Lung (tissue), 12 donors: ENCODE results near the gene IL9. TPM values are rescaled to one million over a fixed set of nuclear protein-coding genes. Genes with fewer than 3 reads are reported as not detected.
A peak's percentile ranks its signal among the peaks of the same experiment; 100 is the strongest.

Experiments used
- ATAC-seq: fragments of 200-7000 bp; cut with Tn5 transposase; one replicate; pipeline ENCODE4 v1.9.1; 2020; ENCODE audit warnings: moderate number of reproducible peaks; ENCODE audit not compliant: insufficient read depth, low FRiP score
- DNase-seq, 3 donors: peaks; one replicate each; pipeline ENCODE4 v3.0.0-alpha.2; 2013 to 2017
- H3K27ac ChIP-seq, 2 donors: one replicate each; pipeline ENCODE4 v1.5.1; 2013; ENCODE audit warnings: mild to moderate bottlenecking in 2 of 2, moderate library complexity in 2 of 2, control low read depth in 1 of 2, inconsistent platforms in 1 of 2, low read depth in 1 of 2, low read length in 1 of 2
- H3K27me3 ChIP-seq, 3 donors: one replicate each; pipeline ENCODE4 v1.5.1; 2013; ENCODE audit warnings: low read length in 2 of 3; ENCODE audit not compliant: control insufficient read depth in 3 of 3, insufficient read depth in 3 of 3
- H3K36me3 ChIP-seq, 4 donors: one replicate each; pipeline ENCODE4 v1.5.1; 2013; ENCODE audit warnings: low read length in 4 of 4, mild to moderate bottlenecking in 1 of 4, moderate library complexity in 1 of 4; ENCODE audit not compliant: control insufficient read depth in 4 of 4, insufficient read depth in 4 of 4
- H3K4me1 ChIP-seq, 5 donors: one replicate each; pipeline ENCODE4 v1.5.1; 2013; ENCODE audit warnings: low read length in 5 of 5, mild to moderate bottlenecking in 2 of 5, moderate library complexity in 1 of 5; ENCODE audit not compliant: control insufficient read depth in 5 of 5, insufficient read depth in 5 of 5
- H3K4me3 ChIP-seq: one replicate; pipeline ENCODE4 v1.5.1; 2013; ENCODE audit warnings: mild to moderate bottlenecking, control low read depth, moderate library complexity
- H3K9ac ChIP-seq, 2 donors: one replicate each; pipeline ENCODE4 v1.5.1; 2013; ENCODE audit warnings: low read length in 2 of 2, control low read depth in 1 of 2; ENCODE audit not compliant: insufficient read depth in 1 of 2
- H3K9me3 ChIP-seq, 4 donors: one replicate each; pipeline ENCODE4 v1.5.1; 2013; ENCODE audit warnings: low read length in 3 of 4, mild to moderate bottlenecking in 1 of 4, moderate library complexity in 1 of 4; ENCODE audit not compliant: control insufficient read depth in 4 of 4, insufficient read depth in 3 of 4
- WGBS, 2 donors: extraction: QIAGEN DNeasy Blood & Tissue Kit; methylation state at CpG; one replicate each; pipeline ENCODE4 v1.1.7; 2013; 5-methylcytosine and 5-hydroxymethylcytosine counted together
- polyA plus RNA-seq, 2 donors: library from polyadenylated mRNA; stranded (reverse); fragments of 200-250 nt; gene quantifications; one replicate each; pipeline ENCODE4 v1.2.1, GENCODE V29; 2013
- total RNA-seq, 2 donors: library from RNA; depleted of rRNA in 1 of 2; stranded (reverse); fragments of >200 nt in 1 of 2; gene quantifications; one replicate each; pipeline ENCODE4 v1.2.1, GENCODE V29; 2014 to 2021
- TF ChIP-seq, protein P1 (sequence below): IDR thresholded peaks from 2 replicates; pipeline ENCODE4 v1.5.1; 2012; ENCODE audit warnings: mild to moderate bottlenecking; ENCODE audit errors: control extremely low read depth, extremely low read depth
- donor health status: control.
- donor health status: control.
- donor health status: Bipolar disorder and iron deficiency.
- donor health status: healthy.
- donor health status: DM: yes; HTN: yes; CAD: no.

IL9 gene
- total and polyA plus RNA-seq, 4 donors: not detected

DNA sequence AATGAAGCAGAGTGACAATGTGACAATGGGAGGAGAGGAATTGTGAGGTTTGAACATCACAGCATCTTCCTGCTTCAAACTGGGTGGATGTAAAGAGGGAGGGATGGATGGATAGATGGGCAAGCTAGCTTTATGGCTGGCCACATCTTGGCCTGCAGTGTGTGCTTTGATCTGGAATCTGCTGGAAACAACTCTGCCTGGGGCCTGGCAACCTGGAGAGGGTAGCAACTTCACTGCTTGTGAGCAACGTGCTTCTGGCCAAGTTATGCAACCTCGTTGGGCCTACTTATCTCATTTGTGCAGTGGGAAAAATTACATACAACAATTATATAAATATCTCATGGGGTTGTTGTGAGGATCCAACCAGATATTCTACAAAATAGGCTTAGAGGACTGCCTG, 5.3 kb downstream of the IL9 start:
- H3K9me3 ChIP-seq: no peaks in the 10 kb centered on the region
- WGBS, 2 donors: 36 to 62% methylated on average over 2 of the region's 2 CpGs
- peak; percentile 33 to 71 (median 49) for DNase-seq

DNA sequence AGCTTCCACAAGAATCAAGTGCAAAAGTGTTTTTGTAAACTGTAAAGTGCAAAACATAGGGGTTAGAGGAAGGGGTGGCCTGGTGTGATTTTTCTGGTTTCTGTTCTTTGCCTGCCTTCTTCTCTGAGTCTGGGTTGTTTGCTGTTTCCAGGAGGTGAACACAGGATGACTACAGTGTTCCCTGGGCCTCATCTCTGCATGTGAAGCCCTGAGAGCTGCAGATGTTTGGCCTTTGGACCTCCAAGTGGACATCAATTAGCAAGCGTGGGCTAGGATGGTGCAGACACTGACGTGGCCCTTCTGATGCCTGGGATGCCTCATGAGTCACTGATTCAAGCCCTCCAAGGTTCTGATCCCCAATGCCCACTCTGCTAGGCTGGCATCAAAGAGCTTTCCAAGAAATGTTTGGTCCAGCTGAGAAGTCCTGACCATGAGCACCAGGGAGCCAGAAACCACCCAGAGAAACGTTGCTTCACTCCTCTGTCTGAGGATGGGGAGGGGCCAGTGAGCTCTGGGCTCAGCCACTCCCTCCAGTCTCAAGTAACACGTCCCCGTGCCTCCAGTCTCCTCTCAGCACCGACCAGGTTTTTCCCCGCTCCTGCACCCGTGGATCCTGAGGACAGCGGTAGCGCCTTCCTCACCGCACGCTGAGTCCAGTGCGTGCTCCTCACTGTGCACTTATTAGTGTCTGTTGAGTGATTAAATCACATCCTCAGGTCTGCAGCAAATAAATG, 7.6 kb downstream of the IL9 start:
- Histone ChIP-seq H3K36me3 (no peaks in the 10 kb centered on the region), H3K4me1 (peaks cover 0 to 44% (median 15%) of the 10 kb centered on the region in 5 donors), H3K9me3 (no peaks in the 10 kb centered on the region), H3K9ac (no peak overlapping the region), H3K4me3 (no peak overlapping the region), H3K27me3 (peaks cover 0 to 4% (median 0%) of the 10 kb centered on the region in 3 donors), H3K27ac (no peak overlapping the region)
- DNase-seq (peak; percentile 41 to 68 (median 48)), ATAC-seq (no peak)
- TF ChIP-seq, protein P1, sequence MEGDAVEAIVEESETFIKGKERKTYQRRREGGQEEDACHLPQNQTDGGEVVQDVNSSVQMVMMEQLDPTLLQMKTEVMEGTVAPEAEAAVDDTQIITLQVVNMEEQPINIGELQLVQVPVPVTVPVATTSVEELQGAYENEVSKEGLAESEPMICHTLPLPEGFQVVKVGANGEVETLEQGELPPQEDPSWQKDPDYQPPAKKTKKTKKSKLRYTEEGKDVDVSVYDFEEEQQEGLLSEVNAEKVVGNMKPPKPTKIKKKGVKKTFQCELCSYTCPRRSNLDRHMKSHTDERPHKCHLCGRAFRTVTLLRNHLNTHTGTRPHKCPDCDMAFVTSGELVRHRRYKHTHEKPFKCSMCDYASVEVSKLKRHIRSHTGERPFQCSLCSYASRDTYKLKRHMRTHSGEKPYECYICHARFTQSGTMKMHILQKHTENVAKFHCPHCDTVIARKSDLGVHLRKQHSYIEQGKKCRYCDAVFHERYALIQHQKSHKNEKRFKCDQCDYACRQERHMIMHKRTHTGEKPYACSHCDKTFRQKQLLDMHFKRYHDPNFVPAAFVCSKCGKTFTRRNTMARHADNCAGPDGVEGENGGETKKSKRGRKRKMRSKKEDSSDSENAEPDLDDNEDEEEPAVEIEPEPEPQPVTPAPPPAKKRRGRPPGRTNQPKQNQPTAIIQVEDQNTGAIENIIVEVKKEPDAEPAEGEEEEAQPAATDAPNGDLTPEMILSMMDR: no peak
- WGBS, 2 donors: 63 to 64% methylated on average over 13 of the region's 13 CpGs

More for the DNA sequence above, 5.3 kb downstream of the IL9 start:
- peaks cover 0 to 44% (median 19%) of the 10 kb centered on the region in 5 donors for H3K4me1 ChIP-seq
- peaks cover 0 to 4% (median 0%) of the 10 kb centered on the region in 3 donors for H3K27me3 ChIP-seq
- no peak overlapping the region for H3K27ac ChIP-seq
- TF ChIP-seq, protein P1: no peak
- no peak overlapping the region for H3K9ac ChIP-seq
- no peaks in the 10 kb centered on the region for H3K36me3 ChIP-seq
- H3K4me3 ChIP-seq: no peak overlapping the region
- no peak for ATAC-seq

DNA sequence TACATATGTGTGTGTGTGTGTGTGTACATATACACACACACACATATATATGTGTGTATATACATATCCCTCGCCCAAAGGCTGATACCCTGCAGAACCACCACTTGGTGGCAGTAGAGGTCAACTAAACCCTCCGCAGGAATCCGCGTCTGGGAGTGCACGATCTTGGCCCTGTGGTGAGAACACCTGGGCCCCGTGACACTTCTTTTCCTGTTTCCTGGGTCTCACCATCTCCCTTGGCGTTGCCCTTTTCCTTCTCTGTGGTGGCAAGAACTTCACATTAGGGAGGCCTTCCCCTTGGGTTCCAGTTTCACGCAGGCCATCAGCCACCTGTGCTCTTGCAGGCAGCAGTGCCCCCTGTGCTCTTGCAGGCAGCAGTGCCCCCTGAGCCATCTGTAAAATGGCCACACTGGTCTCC, 8.2 kb downstream of the IL9 start:
- Histone ChIP-seq H3K36me3 (no peaks in the 10 kb centered on the region), H3K4me1 (peaks cover 0 to 38% (median 15%) of the 10 kb centered on the region in 5 donors), H3K27ac (no peak overlapping the region), H3K9ac (no peak overlapping the region), H3K4me3 (no peak overlapping the region), H3K27me3 (peaks cover 0 to 4% (median 0%) of the 10 kb centered on the region in 3 donors), H3K9me3 (no peaks in the 10 kb centered on the region)
- TF ChIP-seq, protein P1: peak; percentile 74
- DNase-seq (peak; percentile 75 to 80 (median 76)), ATAC-seq (peak; percentile 61)
- WGBS, 2 donors: 4 to 9% methylated on average over 8 of the region's 8 CpGs
